ENCODE data around the gene ERAP2.
"Not testable (repeated sequence)": the region's sequence is repeated elsewhere in the genome, so short reads cannot be mapped to it uniquely, and the experiment has no call there.

The ERAP2 gene

GRCh38 chr5:96919754-96920197 is 43.5 kb downstream of the ERAP2 start:
- WGBS, 2 experiments (ENCODE audit: insufficient coverage in 2 of 2): 90 to 91% methylated on average over 2 to 3 of the region's 4 CpGs
- H3K27ac ChIP-seq (ENCODE audit: low read depth, low read length, severe bottlenecking): no peak overlapping the region

GRCh38 chr5:96920744-96921355 is 44.5 kb downstream of the ERAP2 start:
- Histone ChIP-seq H3K4me1 (ENCODE audit: control insufficient read depth, insufficient read depth, low read length, poor library complexity, severe bottlenecking) (no peaks in the 10 kb centered on the region), H3K9me3 (ENCODE audit: control insufficient read depth, low read length) (no peaks in the 10 kb centered on the region), H3K27ac (ENCODE audit: low read depth, low read length, severe bottlenecking) (no peak overlapping the region), H3K36me3 (ENCODE audit: control insufficient read depth, insufficient read depth, low read length) (no peaks in the 10 kb centered on the region), H3K4me3 (ENCODE audit: extremely low read depth, insufficient read depth, low read length, poor library complexity, severe bottlenecking) (no peak overlapping the region)
- 93 to 100% methylated on average over 1 of the region's 3 CpGs for WGBS, 2 experiments (ENCODE audit: insufficient coverage in 2 of 2)

More at GRCh38 chr5:96919754-96920197, 43.5 kb downstream of the ERAP2 start:
- Histone ChIP-seq H3K4me3 (ENCODE audit: extremely low read depth, insufficient read depth, low read length, poor library complexity, severe bottlenecking) (no peak overlapping the region), H3K36me3 (ENCODE audit: control insufficient read depth, insufficient read depth, low read length) (no peaks in the 10 kb centered on the region), H3K9me3 (ENCODE audit: control insufficient read depth, low read length) (no peaks in the 10 kb centered on the region), H3K4me1 (ENCODE audit: control insufficient read depth, insufficient read depth, low read length, poor library complexity, severe bottlenecking) (no peaks in the 10 kb centered on the region)

GRCh38 chr5:96922499-96923244 is 46.4 kb downstream of the ERAP2 start:
- H3K36me3 ChIP-seq (ENCODE audit: control insufficient read depth, insufficient read depth, low read length): no peaks in the 10 kb centered on the region
- H3K4me1 ChIP-seq (ENCODE audit: control insufficient read depth, insufficient read depth, low read length, poor library complexity, severe bottlenecking): no peaks in the 10 kb centered on the region
- H3K4me3 ChIP-seq (ENCODE audit: extremely low read depth, insufficient read depth, low read length, poor library complexity, severe bottlenecking): no peak overlapping the region
- WGBS, 2 experiments (ENCODE audit: insufficient coverage in 2 of 2): 87 to 92% methylated on average over 4 to 6 of the region's 12 CpGs
- no peak overlapping the region for H3K27ac ChIP-seq (ENCODE audit: low read depth, low read length, severe bottlenecking)
- no peaks in the 10 kb centered on the region for H3K9me3 ChIP-seq (ENCODE audit: control insufficient read depth, low read length)

- H3K9me3 ChIP-seq (ENCODE audit: control insufficient read depth, low read length): no peaks in the 10 kb centered on the region
- no peaks in the 10 kb centered on the region for H3K36me3 ChIP-seq (ENCODE audit: control insufficient read depth, insufficient read depth, low read length)
- no peaks in the 10 kb centered on the region for H3K4me1 ChIP-seq (ENCODE audit: control insufficient read depth, insufficient read depth, low read length, poor library complexity, severe bottlenecking)
- 52 to 69% methylated on average over 2 to 3 of the region's 3 CpGs for WGBS, 2 experiments (ENCODE audit: insufficient coverage in 2 of 2)
- no peak overlapping the region for H3K4me3 ChIP-seq (ENCODE audit: extremely low read depth, insufficient read depth, low read length, poor library complexity, severe bottlenecking)
- H3K27ac ChIP-seq (ENCODE audit: low read depth, low read length, severe bottlenecking): no peak overlapping the region
These were observed 47.7 kb downstream of the ERAP2 start for GRCh38 chr5:96924016-96924443.

GRCh38 chr5:96926276-96926675 is 50.0 kb downstream of the ERAP2 start:
- H3K9me3 ChIP-seq (ENCODE audit: control insufficient read depth, low read length): no peaks in the 10 kb centered on the region
- H3K36me3 ChIP-seq (ENCODE audit: control insufficient read depth, insufficient read depth, low read length): no peaks in the 10 kb centered on the region
- no CpG with 5 or more reads among the region's 1 CpG for WGBS, 2 experiments (ENCODE audit: insufficient coverage in 2 of 2)
- no peak overlapping the region for H3K4me3 ChIP-seq (ENCODE audit: extremely low read depth, insufficient read depth, low read length, poor library complexity, severe bottlenecking)
- H3K4me1 ChIP-seq (ENCODE audit: control insufficient read depth, insufficient read depth, low read length, poor library complexity, severe bottlenecking): no peaks in the 10 kb centered on the region
- H3K27ac ChIP-seq (ENCODE audit: low read depth, low read length, severe bottlenecking): no peak overlapping the region

GRCh38 chr5:96927008-96927407 is 50.7 kb downstream of the ERAP2 start:
- no peak overlapping the region for H3K4me3 ChIP-seq (ENCODE audit: extremely low read depth, insufficient read depth, low read length, poor library complexity, severe bottlenecking)

GRCh38 chr5:96928931-96929708 is 52.8 kb downstream of the ERAP2 start:
- H3K4me3 ChIP-seq (ENCODE audit: extremely low read depth, insufficient read depth, low read length, poor library complexity, severe bottlenecking): no peak overlapping the region
- no peaks in the 10 kb centered on the region for H3K4me1 ChIP-seq (ENCODE audit: control insufficient read depth, insufficient read depth, low read length, poor library complexity, severe bottlenecking)
- H3K36me3 ChIP-seq (ENCODE audit: control insufficient read depth, insufficient read depth, low read length): no peaks in the 10 kb centered on the region
- no peak overlapping the region for H3K27ac ChIP-seq (ENCODE audit: low read depth, low read length, severe bottlenecking)
- WGBS, 2 experiments (ENCODE audit: insufficient coverage in 2 of 2): 95 to 96% methylated on average over 7 of the region's 7 CpGs
- no peaks in the 10 kb centered on the region for H3K9me3 ChIP-seq (ENCODE audit: control insufficient read depth, low read length)

More at GRCh38 chr5:96927008-96927407, 50.7 kb downstream of the ERAP2 start:
- Histone ChIP-seq H3K4me1 (ENCODE audit: control insufficient read depth, insufficient read depth, low read length, poor library complexity, severe bottlenecking) (no peaks in the 10 kb centered on the region), H3K27ac (ENCODE audit: low read depth, low read length, severe bottlenecking) (no peak overlapping the region), H3K36me3 (ENCODE audit: control insufficient read depth, insufficient read depth, low read length) (no peaks in the 10 kb centered on the region), H3K9me3 (ENCODE audit: control insufficient read depth, low read length) (no peaks in the 10 kb centered on the region)

- Histone ChIP-seq H3K4me1 (ENCODE audit: control insufficient read depth, insufficient read depth, low read length, poor library complexity, severe bottlenecking) (no peaks in the 10 kb centered on the region), H3K36me3 (ENCODE audit: control insufficient read depth, insufficient read depth, low read length) (no peaks in the 10 kb centered on the region), H3K9me3 (ENCODE audit: control insufficient read depth, low read length) (no peaks in the 10 kb centered on the region), H3K27ac (ENCODE audit: low read depth, low read length, severe bottlenecking) (no peak overlapping the region), H3K4me3 (ENCODE audit: extremely low read depth, insufficient read depth, low read length, poor library complexity, severe bottlenecking) (no peak overlapping the region)
- WGBS, 2 experiments (ENCODE audit: insufficient coverage in 2 of 2): 80 to 90% methylated on average over 3 of the region's 3 CpGs
These were observed 53.8 kb downstream of the ERAP2 start for GRCh38 chr5:96930058-96930457.

GRCh38 chr5:96930589-96930988 is 54.3 kb downstream of the ERAP2 start:
- Histone ChIP-seq H3K4me3 (ENCODE audit: extremely low read depth, insufficient read depth, low read length, poor library complexity, severe bottlenecking) (no peak overlapping the region), H3K4me1 (ENCODE audit: control insufficient read depth, insufficient read depth, low read length, poor library complexity, severe bottlenecking) (no peaks in the 10 kb centered on the region), H3K9me3 (ENCODE audit: control insufficient read depth, low read length) (no peaks in the 10 kb centered on the region), H3K27ac (ENCODE audit: low read depth, low read length, severe bottlenecking) (no peak overlapping the region), H3K36me3 (ENCODE audit: control insufficient read depth, insufficient read depth, low read length) (no peaks in the 10 kb centered on the region)
- 81 to 83% methylated on average over 1 to 2 of the region's 3 CpGs for WGBS, 2 experiments (ENCODE audit: insufficient coverage in 2 of 2)

- H3K4me1 ChIP-seq (ENCODE audit: control insufficient read depth, insufficient read depth, low read length, poor library complexity, severe bottlenecking); H3K36me3 ChIP-seq (ENCODE audit: control insufficient read depth, insufficient read depth, low read length); H3K4me3 ChIP-seq (ENCODE audit: extremely low read depth, insufficient read depth, low read length, poor library complexity, severe bottlenecking); H3K27ac ChIP-seq (ENCODE audit: low read depth, low read length, severe bottlenecking); H3K9me3 ChIP-seq (ENCODE audit: control insufficient read depth, low read length): not testable (repeated sequence)
- WGBS, 2 experiments (ENCODE audit: insufficient coverage in 2 of 2): 87 to 100% methylated on average over 2 of the region's 2 CpGs
These were observed 54.7 kb downstream of the ERAP2 start for GRCh38 chr5:96931037-96931436.

All from mesodermal cell (in vitro differentiated cells).